LNCaP clone FGC (cell line): ENCODE measurements around the gene SLC18B1.

ENCODE experiments used
- DNase-seq: peaks from one replicate; pipeline ENCODE4 v3.0.0-alpha.2; 2011; ENCODE audit warnings: low read depth
- H3K4me3 ChIP-seq: 2 replicates; pipeline ENCODE4 v1.5.1; 2011; ENCODE audit warnings: mild to moderate bottlenecking, low read depth, low read length, control low read depth
- TF ChIP-seq, protein P1 (sequence below): IDR thresholded peaks from 2 replicates; pipeline ENCODE4 v1.5.1; 2012; ENCODE audit warnings: mild to moderate bottlenecking; ENCODE audit not compliant: control insufficient read depth, insufficient read depth; ENCODE audit errors: extremely low read depth

The SLC18B1 gene

DNA sequence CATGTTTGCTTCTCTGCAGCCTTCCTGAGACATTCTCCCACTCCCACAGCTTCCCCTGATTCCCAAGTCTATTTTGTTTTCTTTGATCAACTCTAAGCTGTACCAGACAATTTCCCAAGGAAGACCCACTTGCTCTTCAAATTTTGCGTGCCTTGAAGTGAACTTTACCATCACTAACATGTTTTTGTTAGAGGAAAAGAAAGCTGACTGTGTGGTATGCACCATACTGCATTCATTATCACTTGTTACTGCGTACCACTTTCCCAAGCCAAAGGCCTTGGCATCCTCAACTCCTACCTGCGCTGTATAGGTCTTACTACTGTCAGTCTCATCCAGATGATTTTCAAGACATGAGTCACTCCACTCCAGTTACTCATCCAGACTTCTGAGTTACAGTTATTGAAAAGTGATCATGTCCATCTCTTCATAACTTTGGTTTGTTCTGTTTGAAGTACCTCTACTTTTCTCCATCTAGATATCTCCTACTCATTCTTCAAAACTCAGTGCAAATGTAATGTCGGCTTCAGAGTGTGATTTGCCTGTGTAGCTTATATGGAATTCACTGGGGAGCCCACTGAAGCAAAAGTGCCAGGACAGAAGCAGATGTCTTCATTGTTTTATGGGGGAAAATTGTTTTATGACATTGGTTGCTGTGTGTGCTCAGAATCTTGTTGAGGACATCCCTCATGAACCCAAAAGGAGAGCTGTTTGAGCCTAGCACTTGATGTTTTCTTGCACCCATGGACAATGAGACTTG, 21.1 kb upstream of the SLC18B1 start:
- DNase-seq, result no peak
- TF ChIP-seq, protein P1, sequence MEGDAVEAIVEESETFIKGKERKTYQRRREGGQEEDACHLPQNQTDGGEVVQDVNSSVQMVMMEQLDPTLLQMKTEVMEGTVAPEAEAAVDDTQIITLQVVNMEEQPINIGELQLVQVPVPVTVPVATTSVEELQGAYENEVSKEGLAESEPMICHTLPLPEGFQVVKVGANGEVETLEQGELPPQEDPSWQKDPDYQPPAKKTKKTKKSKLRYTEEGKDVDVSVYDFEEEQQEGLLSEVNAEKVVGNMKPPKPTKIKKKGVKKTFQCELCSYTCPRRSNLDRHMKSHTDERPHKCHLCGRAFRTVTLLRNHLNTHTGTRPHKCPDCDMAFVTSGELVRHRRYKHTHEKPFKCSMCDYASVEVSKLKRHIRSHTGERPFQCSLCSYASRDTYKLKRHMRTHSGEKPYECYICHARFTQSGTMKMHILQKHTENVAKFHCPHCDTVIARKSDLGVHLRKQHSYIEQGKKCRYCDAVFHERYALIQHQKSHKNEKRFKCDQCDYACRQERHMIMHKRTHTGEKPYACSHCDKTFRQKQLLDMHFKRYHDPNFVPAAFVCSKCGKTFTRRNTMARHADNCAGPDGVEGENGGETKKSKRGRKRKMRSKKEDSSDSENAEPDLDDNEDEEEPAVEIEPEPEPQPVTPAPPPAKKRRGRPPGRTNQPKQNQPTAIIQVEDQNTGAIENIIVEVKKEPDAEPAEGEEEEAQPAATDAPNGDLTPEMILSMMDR, result no peak
- no peak overlapping the region for H3K4me3 ChIP-seq

- DNase-seq, result no peak
- no peak overlapping the region for H3K4me3 ChIP-seq
- TF ChIP-seq, protein P1, result no peak
Observed at GRCh38 chr6:132818404-132819359, 20.2 kb upstream of the SLC18B1 start.

GRCh38 chr6:132817554-132818403, 19.3 kb upstream of the SLC18B1 start:
- no peak overlapping the region for H3K4me3 ChIP-seq
- TF ChIP-seq, protein P1, result no peak
- DNase-seq, result no peak

GRCh38 chr6:132816660-132817059, 18.2 kb upstream of the SLC18B1 start:
- TF ChIP-seq, protein P1, result 0 out of 2 replicates have a peak, but pooled peaks have one; percentile 13
- H3K4me3 ChIP-seq, result peak overlapping the region; percentile 87
- no peak for DNase-seq

GRCh38 chr6:132814716-132815570, 16.5 kb upstream of the SLC18B1 start:
- DNase-seq, result no peak
- peak overlapping the region; percentile 87 for H3K4me3 ChIP-seq
- TF ChIP-seq, protein P1, result no peak
